Panc1 (cell line): ENCODE measurements around the gene MZT2B. TPM values are rescaled to one million over a fixed set of nuclear protein-coding genes. Genes with fewer than 3 reads are reported as not detected.
"Not testable (repeated sequence)": the region's sequence is repeated elsewhere in the genome, so short reads cannot be mapped to it uniquely, and the experiment has no call there.

ENCODE experiments used
- ATAC-seq: fragments of 200-7000 bp; cut with Tn5 transposase; 2 replicates; pipeline ENCODE4 v1.9.1; 2020; ENCODE audit warnings: mild to moderate bottlenecking, moderate library complexity
- BruUV-seq: library from RNA; stranded (reverse); fragments of 400-500 nt; replicated peaks from 2 replicates; lab custom pipeline; 2021; lab: Mats Ljungman, UMichigan
- CTCF ChIA-PET: fragments of 300-600 bp; sonication (Branson Sonifier 250); formaldehyde crosslinking; loops from one replicate; lab custom pipeline; 2022; ENCODE audit warnings: antibody characterized with exemption; lab: Charles Lee
- POLR2A ChIA-PET: fragments of 300-600 bp; sonication (Branson Sonifier 250); formaldehyde crosslinking; loops from one replicate; lab custom pipeline; 2022; ENCODE audit warnings: antibody characterized with exemption; lab: Charles Lee
- DNase-seq: peaks from one replicate; pipeline ENCODE4 v3.0.0-alpha.2; 2010; ENCODE audit warnings: low read depth, low spot score
- H3K27ac ChIP-seq: 2 replicates; pipeline ENCODE4 v1.5.1; 2011; ENCODE audit warnings: mild to moderate bottlenecking, low read length, inconsistent platforms
- H3K27me3 ChIP-seq: fragments of 200-500 bp; sonication (Bioruptor generic); 2 replicates; pipeline ENCODE4 v1.6.0; 2014; ENCODE audit warnings: low read length, inconsistent platforms; ENCODE audit not compliant: control insufficient read depth, insufficient read depth
- H3K36me3 ChIP-seq: fragments of 200-500 bp; sonication (Bioruptor generic); 2 replicates; pipeline ENCODE4 v1.5.1; 2014; ENCODE audit warnings: inconsistent platforms, mild to moderate bottlenecking, low read length, moderate library complexity; ENCODE audit not compliant: control insufficient read depth, insufficient read depth
- H3K4me1 ChIP-seq: 2 replicates; pipeline ENCODE4 v1.5.1; 2011; ENCODE audit warnings: inconsistent platforms, mild to moderate bottlenecking, low read length, moderate library complexity; ENCODE audit not compliant: control insufficient read depth, insufficient read depth
- H3K4me3 ChIP-seq, 2 experiments: 2 replicates each; pipeline ENCODE4 v1.5.1; 2011 to 2012; ENCODE audit warnings: low read depth in 2 of 2, low read length in 2 of 2, mild to moderate bottlenecking in 2 of 2, inconsistent platforms in 1 of 2, moderate library complexity in 1 of 2
- H3K9me3 ChIP-seq: fragments of 200-500 bp; sonication (Bioruptor generic); 2 replicates; pipeline ENCODE4 v1.5.1; 2014; ENCODE audit warnings: low read depth, mild to moderate bottlenecking, inconsistent platforms, low read length, moderate library complexity; ENCODE audit not compliant: control insufficient read depth, insufficient read depth
- CTCF ChIP-seq: fragments of 450-650 bp; IDR thresholded peaks from 2 replicates; pipeline ENCODE4 v1.5.1; 2017; ENCODE audit warnings: mild to moderate bottlenecking
- POLR2AphosphoS5 ChIP-seq: IDR thresholded peaks from 2 replicates; pipeline ENCODE4 v1.6.1; 2012; ENCODE audit warnings: mild to moderate bottlenecking, low read depth, low read length, moderate library complexity
- SIN3A ChIP-seq: IDR thresholded peaks from 2 replicates; pipeline ENCODE4 v1.6.1; 2012; ENCODE audit warnings: low read depth, mild to moderate bottlenecking, low read length, moderate library complexity, borderline replicate concordance; ENCODE audit not compliant: insufficient read depth
- TCF7L2 ChIP-seq: IDR thresholded peaks from 2 replicates; pipeline ENCODE4 v1.6.1; 2011; ENCODE audit warnings: mild to moderate bottlenecking, low read depth, low read length, inconsistent platforms
- in situ Hi-C: cut with HindIII; loops from 2 replicates; pipeline ENCODE4 v1.10.0; 2016; ENCODE audit warnings: low sequenced_read_pairs, low pct_unique_long_range_greater_than_20kb
- intact Hi-C: fragments of 100-400 bp; cut with micrococcal nuclease; formaldehyde crosslinking; loops from one replicate; pipeline ENCODE4 v1.10.0; 2022; ENCODE audit not compliant: unreplicated experiment
- total RNA-seq: library from RNA; stranded (reverse); gene quantifications from one replicate; pipeline ENCODE4 v1.2.1, GENCODE V29; 2021; ENCODE audit not compliant: unreplicated experiment
- TF ChIP-seq, protein P1 (sequence below), 2 experiments: IDR thresholded peaks; 2 replicates each; pipeline ENCODE4 v1.6.1; 2011 to 2012; ENCODE audit warnings: low read depth in 2 of 2, control low read depth in 1 of 2, low read length in 1 of 2, mild to moderate bottlenecking in 1 of 2, moderate library complexity in 1 of 2; ENCODE audit not compliant: insufficient read depth in 1 of 2

The MZT2B gene
- total RNA-seq, 1 experiment from 2014 or later: 305 TPM

DNA sequence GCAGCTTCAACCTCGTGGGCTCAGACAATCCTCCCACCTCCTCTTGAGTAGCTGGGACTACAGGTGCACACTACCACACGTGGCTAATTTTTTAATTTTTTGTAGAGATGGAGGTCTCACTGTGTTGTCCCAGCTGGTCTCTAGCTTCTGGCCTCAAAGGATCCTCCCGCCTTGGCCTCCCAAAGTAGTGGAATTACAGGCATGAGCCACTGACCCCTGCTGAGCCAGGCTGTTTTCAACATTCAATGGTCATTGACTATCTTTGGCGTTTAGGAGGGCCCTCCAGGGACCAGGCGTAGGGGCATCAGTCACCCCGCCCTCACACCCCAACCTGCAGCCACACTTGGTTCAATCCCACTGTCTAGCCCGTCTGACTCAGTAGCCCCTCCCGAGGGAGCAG is 5.2 kb downstream of the MZT2B start:
- POLR2A ChIA-PET: interaction anchor here (0.7 kb wide), 1 partner anchor 18 kb away, joined by 5 read pairs; no protein-coding TSS in a partner anchor
- no peaks in the 10 kb centered on the region for H3K27me3 ChIP-seq
- in situ Hi-C loops: no loop called here
- intact Hi-C loops: no loop called here
- no TSS peak for BruUV-seq
- no peaks in the 10 kb centered on the region for H3K36me3 ChIP-seq
- no peaks in the 10 kb centered on the region for H3K9me3 ChIP-seq
- CTCF ChIA-PET: no interaction called here
- no peak for TF ChIP-seq TCF7L2
- TF ChIP-seq CTCF: no peak
- TF ChIP-seq, protein P1, sequence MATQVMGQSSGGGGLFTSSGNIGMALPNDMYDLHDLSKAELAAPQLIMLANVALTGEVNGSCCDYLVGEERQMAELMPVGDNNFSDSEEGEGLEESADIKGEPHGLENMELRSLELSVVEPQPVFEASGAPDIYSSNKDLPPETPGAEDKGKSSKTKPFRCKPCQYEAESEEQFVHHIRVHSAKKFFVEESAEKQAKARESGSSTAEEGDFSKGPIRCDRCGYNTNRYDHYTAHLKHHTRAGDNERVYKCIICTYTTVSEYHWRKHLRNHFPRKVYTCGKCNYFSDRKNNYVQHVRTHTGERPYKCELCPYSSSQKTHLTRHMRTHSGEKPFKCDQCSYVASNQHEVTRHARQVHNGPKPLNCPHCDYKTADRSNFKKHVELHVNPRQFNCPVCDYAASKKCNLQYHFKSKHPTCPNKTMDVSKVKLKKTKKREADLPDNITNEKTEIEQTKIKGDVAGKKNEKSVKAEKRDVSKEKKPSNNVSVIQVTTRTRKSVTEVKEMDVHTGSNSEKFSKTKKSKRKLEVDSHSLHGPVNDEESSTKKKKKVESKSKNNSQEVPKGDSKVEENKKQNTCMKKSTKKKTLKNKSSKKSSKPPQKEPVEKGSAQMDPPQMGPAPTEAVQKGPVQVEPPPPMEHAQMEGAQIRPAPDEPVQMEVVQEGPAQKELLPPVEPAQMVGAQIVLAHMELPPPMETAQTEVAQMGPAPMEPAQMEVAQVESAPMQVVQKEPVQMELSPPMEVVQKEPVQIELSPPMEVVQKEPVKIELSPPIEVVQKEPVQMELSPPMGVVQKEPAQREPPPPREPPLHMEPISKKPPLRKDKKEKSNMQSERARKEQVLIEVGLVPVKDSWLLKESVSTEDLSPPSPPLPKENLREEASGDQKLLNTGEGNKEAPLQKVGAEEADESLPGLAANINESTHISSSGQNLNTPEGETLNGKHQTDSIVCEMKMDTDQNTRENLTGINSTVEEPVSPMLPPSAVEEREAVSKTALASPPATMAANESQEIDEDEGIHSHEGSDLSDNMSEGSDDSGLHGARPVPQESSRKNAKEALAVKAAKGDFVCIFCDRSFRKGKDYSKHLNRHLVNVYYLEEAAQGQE (IDR thresholded peaks at IDR 0.05; ENCODE audit: insufficient read depth in 1 of 2, low read depth in 2 of 2, low read length in 1 of 2): no peak
- no peak for TF ChIP-seq POLR2AphosphoS5
- no peak for TF ChIP-seq SIN3A
- no peak for ATAC-seq
- H3K27ac ChIP-seq: no peak overlapping the region
- H3K4me3 ChIP-seq: no peak overlapping the region
- no peaks in the 10 kb centered on the region for H3K4me1 ChIP-seq
- DNase-seq: no peak

GRCh38 chr2:130187859-130188792 is 6.1 kb downstream of the MZT2B start:
- H3K27ac ChIP-seq, ATAC-seq, H3K9me3 ChIP-seq, BruUV-seq, intact Hi-C loops, in situ Hi-C loops, H3K4me1 ChIP-seq, H3K36me3 ChIP-seq, H3K27me3 ChIP-seq, H3K4me3 ChIP-seq, CTCF ChIA-PET, DNase-seq: not testable (repeated sequence)
- POLR2A ChIA-PET: interaction anchor here (0.7 kb wide), 2 partner anchors 17 to 194 kb away, joined by 5 to 10 read pairs; no protein-coding TSS in a partner anchor

DNA sequence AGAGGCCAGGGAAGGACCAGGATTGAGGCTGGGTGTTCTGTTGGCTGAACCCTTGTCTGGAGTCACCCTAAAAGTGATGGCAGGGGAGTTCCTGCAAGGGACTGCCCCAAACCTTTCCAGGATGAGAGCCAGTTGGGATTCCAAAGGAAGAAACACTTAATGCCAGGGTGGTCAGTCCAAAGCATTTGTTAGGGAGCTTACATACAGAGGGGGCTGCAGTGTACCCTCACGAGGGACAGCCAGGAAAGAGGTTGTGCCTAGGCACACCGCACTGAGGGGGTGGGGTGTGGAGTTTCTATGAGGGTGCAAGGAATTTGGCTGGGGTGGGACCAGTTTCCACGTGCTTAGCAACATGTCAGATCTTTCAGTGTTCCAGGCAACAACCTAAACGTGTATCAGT is 6.9 kb downstream of the MZT2B start:
- H3K27me3 ChIP-seq, intact Hi-C loops, H3K4me3 ChIP-seq, in situ Hi-C loops, H3K9me3 ChIP-seq, DNase-seq, POLR2A ChIA-PET, ATAC-seq, CTCF ChIA-PET, H3K36me3 ChIP-seq, H3K27ac ChIP-seq, H3K4me1 ChIP-seq: not testable (repeated sequence)
- TSS peak; percentile 14 for BruUV-seq
